Measurements from ENCODE around the gene SLC30A9.

The SLC30A9 gene

DNA sequence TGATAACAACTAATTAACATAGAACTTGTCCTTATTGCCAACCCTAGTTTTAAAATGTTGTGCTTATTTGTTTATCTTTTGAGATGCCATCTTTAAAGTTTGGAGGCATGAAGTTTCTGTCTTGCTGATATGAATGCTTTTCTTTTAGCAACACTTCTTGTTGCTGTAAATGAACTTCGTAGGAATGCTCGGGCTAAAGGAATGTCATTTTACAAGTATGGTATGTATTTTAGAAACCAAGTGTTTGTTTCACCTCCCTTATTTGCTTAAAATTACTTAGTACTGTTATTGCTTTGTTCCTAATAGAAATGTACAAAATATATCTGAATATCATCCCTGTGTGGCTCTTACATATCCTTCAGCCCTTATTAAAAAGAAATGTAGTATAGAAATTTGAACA, 76.1 kb downstream of the SLC30A9 start:
- H3K36me3 ChIP-seq = peaks cover 20% of the 10 kb centered on the region
- DNase-seq = no peak

DNA sequence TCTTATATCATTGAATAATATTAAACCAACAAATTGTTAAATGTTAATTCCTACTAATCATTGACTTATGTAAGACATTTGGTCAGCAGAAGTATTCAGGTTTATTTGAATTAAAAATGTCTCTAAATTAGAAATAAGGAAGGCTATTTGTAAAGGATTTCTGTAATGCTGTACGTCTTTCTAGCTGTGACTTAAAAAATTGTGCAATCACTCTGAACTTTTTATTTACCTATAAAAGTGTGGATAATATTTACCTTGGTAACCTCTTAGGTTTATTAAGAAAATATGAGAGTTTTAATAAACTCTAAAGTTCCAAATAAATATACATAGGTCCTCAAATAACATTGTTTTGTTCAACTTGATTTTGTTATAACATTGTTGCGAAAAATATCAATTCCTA, 76.9 kb downstream of the SLC30A9 start:
- no peaks in the 10 kb centered on the region for H3K27me3 ChIP-seq (ENCODE audit: insufficient read depth, low read depth, severe bottlenecking)
- no peak for DNase-seq
- H3K36me3 ChIP-seq = peaks cover 20% of the 10 kb centered on the region
- H3K4me3 ChIP-seq (ENCODE audit: low read depth, low read length) = no peak overlapping the region
- no peak for TF ChIP-seq CTCF (IDR thresholded peaks at IDR 0.05; ENCODE audit: low read depth, low read length)
- H3K9me3 ChIP-seq (ENCODE audit: severe bottlenecking) = no peaks in the 10 kb centered on the region
- H3K27ac ChIP-seq = no peak overlapping the region

More for the DNA sequence above, 76.1 kb downstream of the SLC30A9 start:
- H3K27ac ChIP-seq = no peak overlapping the region
- H3K9me3 ChIP-seq (ENCODE audit: severe bottlenecking) = no peaks in the 10 kb centered on the region
- TF ChIP-seq CTCF (IDR thresholded peaks at IDR 0.05; ENCODE audit: low read depth, low read length) = no peak
- H3K27me3 ChIP-seq (ENCODE audit: insufficient read depth, low read depth, severe bottlenecking) = no peaks in the 10 kb centered on the region
- no peak overlapping the region for H3K4me3 ChIP-seq (ENCODE audit: low read depth, low read length)

GRCh38 chr4:42070463-42070862, 80.1 kb downstream of the SLC30A9 start:
- H3K9me3 ChIP-seq (ENCODE audit: severe bottlenecking) = no peaks in the 10 kb centered on the region
- TF ChIP-seq CTCF (IDR thresholded peaks at IDR 0.05; ENCODE audit: low read depth, low read length) = no peak
- H3K36me3 ChIP-seq = peaks cover 19% of the 10 kb centered on the region
- H3K27ac ChIP-seq = no peak overlapping the region
- no peak for DNase-seq
- H3K27me3 ChIP-seq (ENCODE audit: insufficient read depth, low read depth, severe bottlenecking) = no peaks in the 10 kb centered on the region
- H3K4me3 ChIP-seq (ENCODE audit: low read depth, low read length) = no peak overlapping the region

DNA sequence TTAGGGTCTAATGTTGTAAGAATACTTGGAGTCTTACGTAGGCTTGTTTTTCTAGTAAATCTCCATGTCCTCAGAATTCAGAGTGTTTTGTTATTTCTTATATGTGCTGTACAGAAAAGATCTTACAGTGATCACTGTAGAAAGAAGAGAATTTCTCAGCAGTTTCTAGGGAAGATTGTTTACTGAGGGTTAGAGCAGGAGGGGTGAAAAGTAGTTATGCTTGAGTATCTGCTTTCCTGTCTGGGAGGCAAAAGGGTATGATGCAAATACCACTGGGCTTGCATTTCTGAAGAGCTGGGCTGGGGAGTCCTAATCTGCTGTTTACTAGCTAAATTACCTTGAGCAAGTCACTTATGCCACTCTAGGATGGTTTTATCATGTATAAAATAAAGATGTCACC, 84.0 kb downstream of the SLC30A9 start:
- no peak for DNase-seq
- no peak for TF ChIP-seq CTCF (IDR thresholded peaks at IDR 0.05; ENCODE audit: low read depth, low read length)
- Histone ChIP-seq H3K9me3 (ENCODE audit: severe bottlenecking) (no peaks in the 10 kb centered on the region), H3K4me3 (ENCODE audit: low read depth, low read length) (no peak overlapping the region), H3K27ac (no peak overlapping the region), H3K27me3 (ENCODE audit: insufficient read depth, low read depth, severe bottlenecking) (no peaks in the 10 kb centered on the region), H3K36me3 (peaks cover 7% of the 10 kb centered on the region)

DNA sequence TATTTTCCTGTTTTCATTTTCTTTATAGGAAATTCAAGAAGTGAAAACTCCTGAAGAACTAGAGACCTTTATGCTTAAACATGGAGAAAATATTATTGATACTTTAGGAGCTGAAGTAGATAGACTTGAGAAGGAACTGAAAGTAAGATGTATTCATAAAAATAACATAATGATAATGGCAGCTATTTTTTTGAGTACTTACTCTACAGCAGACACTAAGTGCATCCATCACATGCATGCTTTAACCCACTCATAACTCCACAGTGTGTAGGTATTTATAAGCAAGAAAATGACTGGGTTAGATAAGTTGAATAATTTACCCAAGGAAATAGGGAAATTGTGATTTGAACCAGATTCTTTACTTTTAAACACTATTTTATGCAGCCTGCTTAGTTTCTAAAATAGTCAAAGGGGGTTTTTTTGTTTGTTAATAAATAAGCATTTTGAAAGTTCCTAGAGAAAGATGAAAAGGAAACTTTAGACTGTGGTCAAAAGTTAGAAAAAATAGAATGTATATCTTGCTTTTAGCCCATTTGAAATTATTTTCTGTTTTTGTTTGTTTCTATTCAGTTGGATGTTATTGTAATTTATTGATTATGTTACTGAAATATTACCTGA, 88.0 kb downstream of the SLC30A9 start:
- no peak for TF ChIP-seq CTCF (IDR thresholded peaks at IDR 0.05; ENCODE audit: low read depth, low read length)
- no peak overlapping the region for H3K4me3 ChIP-seq (ENCODE audit: low read depth, low read length)
- no peaks in the 10 kb centered on the region for H3K27me3 ChIP-seq (ENCODE audit: insufficient read depth, low read depth, severe bottlenecking)
- no peak for DNase-seq
- H3K36me3 ChIP-seq = peaks cover 6% of the 10 kb centered on the region
- no peak overlapping the region for H3K27ac ChIP-seq
- no peaks in the 10 kb centered on the region for H3K9me3 ChIP-seq (ENCODE audit: severe bottlenecking)

GRCh38 chr4:42080306-42080705, 90.0 kb downstream of the SLC30A9 start:
- no peak overlapping the region for H3K4me3 ChIP-seq (ENCODE audit: low read depth, low read length)
- no peaks in the 10 kb centered on the region for H3K9me3 ChIP-seq (ENCODE audit: severe bottlenecking)
- H3K27me3 ChIP-seq (ENCODE audit: insufficient read depth, low read depth, severe bottlenecking) = no peaks in the 10 kb centered on the region
- DNase-seq = no peak
- H3K36me3 ChIP-seq = peaks cover 6% of the 10 kb centered on the region
- no peak overlapping the region for H3K27ac ChIP-seq
- TF ChIP-seq CTCF (IDR thresholded peaks at IDR 0.05; ENCODE audit: low read depth, low read length) = no peak
